Effector CD4-positive, alpha-beta T cell (primary cell): ENCODE data around the gene CPNE7.

Source experiments
- DNase-seq: peaks from one replicate; pipeline ENCODE4 v3.0.0-alpha.2; 2020

Gene CPNE7

GRCh38 chr16:89605186-89605970, 29.8 kb downstream of the CPNE7 start:
- no peak for DNase-seq

- no peak for DNase-seq
Measured at GRCh38 chr16:89606006-89606405, 30.4 kb downstream of the CPNE7 start.

GRCh38 chr16:89607453-89607852, 31.9 kb downstream of the CPNE7 start:
- DNase-seq, result no peak

GRCh38 chr16:89607937-89608740, 32.6 kb downstream of the CPNE7 start:
- no peak for DNase-seq

DNA sequence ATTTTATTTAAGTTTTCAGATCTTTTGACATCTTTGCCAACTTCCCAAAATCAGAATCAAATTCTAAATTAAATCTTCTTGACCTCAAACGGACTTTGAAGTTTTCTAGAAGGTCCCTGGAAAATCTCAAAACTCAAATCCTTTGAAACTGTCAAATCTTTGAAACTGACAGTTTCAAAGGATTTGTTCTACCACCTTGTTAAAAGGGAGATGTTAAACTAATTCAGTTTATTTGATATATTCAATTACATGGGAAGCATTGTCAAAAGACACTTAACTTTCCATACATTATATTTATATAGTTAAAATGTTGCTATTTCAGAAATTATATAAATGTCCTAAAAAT, 34.5 kb downstream of the CPNE7 start:
- DNase-seq, result no peak

GRCh38 chr16:89612415-89613166, 37.0 kb downstream of the CPNE7 start:
- DNase-seq, result no peak

DNA sequence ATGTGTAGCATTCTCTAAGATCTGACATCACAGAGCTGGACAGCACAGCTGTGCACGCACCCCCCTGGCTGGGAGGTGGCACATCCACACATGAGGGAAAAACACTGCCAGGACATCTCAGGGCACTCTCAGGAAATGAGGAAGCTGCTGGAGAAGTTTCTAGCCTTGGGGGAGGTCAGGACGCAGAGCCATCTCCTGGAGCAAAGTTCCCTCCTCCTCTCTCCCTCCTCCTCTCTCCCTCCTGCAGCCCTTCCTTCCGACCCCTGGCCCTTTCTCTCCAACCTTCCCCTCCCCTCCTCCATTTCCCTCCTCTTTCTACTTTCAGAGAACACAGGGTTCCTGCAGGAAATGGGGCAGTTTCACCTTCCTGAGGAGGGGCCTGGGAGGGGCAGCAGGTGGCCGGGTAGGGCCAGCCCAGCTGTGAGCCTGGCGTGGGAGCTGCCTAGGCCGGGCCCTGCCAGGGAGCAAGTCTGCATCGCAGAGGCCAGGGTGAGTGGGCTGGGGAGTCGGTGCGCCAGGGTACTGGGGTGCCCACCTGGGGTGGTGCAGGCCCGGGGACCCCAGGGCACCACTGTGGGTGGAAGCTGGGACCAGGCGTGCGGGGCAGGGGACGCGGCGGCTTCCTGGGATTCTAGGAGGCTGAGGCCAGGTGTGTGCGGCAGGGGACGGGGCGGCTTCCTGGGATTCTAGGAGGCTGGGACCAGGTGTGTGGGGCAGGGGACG, 37.8 kb downstream of the CPNE7 start, which contains the start of gene DPEP1:
Gene DPEP1, plus strand, starts transcription at position 412 of the 723 bp plus-strand sequence. CDS start 16,769 bp downstream, outside the sequence.
- no peak for DNase-seq

DNA sequence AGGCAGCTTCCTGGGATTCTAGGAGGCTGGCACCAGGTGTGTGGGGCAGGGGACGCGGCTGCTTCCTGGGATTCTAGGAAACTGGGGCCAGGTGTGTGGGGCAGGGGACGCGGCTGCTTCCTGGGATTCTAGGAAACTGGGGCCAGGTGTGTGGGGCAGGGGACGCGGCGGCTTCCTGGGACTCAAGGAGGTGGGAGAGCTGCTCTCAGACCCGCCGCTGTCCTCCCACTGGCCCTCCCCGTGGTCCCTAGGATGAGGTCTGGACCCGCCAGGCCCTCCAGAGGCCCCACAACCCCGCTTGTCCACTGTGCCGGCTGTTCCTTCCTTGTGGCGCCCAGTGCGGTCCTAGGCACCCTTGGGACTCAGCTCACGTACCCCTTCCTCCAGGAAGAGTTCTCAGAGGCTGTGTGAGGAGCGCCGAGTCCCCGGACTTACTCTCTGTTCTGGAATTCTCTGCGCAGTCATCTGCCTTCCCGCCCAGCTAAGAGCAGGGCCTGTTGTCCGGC, 38.4 kb downstream of the CPNE7 start:
- no peak for DNase-seq

DNA sequence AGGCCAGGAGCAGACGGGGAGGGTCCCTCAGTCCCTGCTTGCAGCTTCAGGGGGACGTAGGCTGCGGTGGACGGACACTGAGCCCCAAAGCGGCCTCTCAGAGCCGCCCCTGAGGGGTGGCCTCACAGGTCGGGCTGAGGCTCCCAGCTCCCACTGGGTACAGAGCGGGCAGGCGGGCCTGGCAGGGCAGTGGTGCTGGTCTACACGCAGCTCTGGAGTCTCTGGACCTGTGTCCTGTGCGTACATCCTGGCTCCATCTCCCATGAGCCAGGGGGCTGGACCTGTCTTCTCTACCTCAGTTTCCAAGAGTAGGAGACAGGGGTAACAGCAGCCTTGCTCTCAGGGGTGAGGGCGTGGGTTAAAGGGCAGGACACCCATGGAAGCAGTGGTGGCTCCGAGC, 39.6 kb downstream of the CPNE7 start:
- DNase-seq, result no peak

GRCh38 chr16:89615596-89616090, 40.1 kb downstream of the CPNE7 start:
- no peak for DNase-seq

- DNase-seq, result no peak
Measured at GRCh38 chr16:89616623-89617022, 41.1 kb downstream of the CPNE7 start.

DNA sequence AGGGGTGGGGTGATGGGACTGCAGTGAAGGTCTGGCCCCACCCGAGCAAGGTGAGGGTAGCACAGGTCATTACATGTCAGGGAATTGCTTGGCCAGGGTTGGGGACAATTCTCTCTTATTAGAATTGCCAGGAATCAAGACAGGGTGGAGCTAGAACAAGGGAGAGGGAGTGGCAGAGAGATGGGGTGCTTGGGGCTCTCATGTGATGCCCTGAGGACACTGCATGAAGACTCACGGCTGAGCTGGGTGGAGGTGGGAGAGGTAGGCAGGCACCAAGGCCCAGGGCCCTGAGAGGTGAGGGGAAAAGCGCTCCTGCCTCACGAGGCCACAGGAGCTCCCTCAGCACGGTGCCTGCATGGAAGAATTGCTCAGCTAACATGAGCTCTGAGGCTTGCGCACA, 41.5 kb downstream of the CPNE7 start:
- no peak for DNase-seq

- no peak for DNase-seq
Measured at GRCh38 chr16:89618109-89618998, 42.8 kb downstream of the CPNE7 start.

- no peak for DNase-seq
Measured at GRCh38 chr16:89619840-89620239, 44.3 kb downstream of the CPNE7 start.

DNA sequence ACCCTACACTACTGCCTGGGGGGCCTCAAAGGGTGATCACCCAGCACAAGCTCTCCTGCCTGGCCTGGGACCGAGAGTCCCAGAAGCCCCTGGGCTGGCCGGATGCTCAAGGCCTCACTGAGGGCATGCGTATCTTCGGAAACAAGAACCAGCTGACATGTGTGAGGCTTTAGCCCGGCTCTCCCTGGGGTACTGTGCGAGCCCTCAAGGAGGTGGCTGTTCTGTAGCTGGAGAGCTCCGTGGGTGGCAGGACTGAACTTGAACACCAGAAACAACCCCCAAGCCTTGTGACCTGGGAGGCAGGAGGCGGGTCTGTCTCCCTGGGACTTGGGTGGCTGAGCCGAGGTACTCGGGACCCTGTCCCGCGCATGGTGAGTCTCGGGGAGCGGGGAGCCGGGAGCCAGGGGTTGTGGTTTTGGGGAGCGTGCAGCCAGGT, 44.9 kb downstream of the CPNE7 start:
- DNase-seq, result no peak

GRCh38 chr16:89621136-89621697, 45.7 kb downstream of the CPNE7 start:
- DNase-seq, result no peak

GRCh38 chr16:89621698-89622409, 46.3 kb downstream of the CPNE7 start:
- DNase-seq, result no peak

DNA sequence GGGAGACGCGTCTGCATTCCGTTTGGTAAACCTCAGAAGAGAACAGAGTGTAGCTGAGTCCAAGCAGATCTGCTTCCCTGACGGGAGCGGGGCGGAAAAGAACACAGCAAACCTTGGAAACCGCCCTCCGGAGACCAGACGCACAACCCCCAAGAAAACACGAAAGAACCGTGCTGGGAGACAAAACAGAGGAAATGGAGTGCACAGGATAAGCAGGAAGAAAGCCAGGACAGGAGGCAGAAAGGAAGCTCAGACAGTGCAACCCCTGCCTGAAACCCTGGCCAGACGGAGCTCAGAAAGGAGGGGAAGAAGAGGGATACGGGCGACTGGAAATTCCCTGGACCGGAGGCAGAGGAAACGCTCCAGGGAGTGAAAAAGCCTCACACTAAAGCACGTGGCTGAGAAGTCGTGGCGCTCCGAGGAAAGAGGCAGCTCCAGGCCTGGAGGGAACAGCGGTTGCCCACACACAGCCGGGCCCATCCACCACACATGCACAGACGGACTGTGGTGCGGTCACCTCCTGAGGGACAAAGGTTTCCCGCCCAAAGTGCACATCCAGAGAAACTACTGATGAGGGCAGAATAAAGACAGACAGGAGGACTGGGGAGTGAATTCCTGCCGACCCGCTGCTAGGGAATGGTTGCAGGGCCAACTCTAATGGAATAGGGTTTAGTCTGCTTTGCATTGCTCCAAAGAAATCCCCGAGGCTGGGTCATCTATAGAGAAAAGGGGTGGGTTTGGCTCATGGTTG, 48.1 kb downstream of the CPNE7 start:
- no peak for DNase-seq
